CD1c-positive myeloid dendritic cell (primary cell): ENCODE measurements around the gene BANP.
A peak's percentile ranks its signal among the peaks of the same experiment; 100 is the strongest.
"Not testable (repeated sequence)": the region's sequence is repeated elsewhere in the genome, so short reads cannot be mapped to it uniquely, and the experiment has no call there.

Experiments used
- DNase-seq: peaks from one replicate; pipeline ENCODE4 v3.0.0-alpha.2; 2016; ENCODE audit errors: extremely low spot score

The BANP gene

DNA sequence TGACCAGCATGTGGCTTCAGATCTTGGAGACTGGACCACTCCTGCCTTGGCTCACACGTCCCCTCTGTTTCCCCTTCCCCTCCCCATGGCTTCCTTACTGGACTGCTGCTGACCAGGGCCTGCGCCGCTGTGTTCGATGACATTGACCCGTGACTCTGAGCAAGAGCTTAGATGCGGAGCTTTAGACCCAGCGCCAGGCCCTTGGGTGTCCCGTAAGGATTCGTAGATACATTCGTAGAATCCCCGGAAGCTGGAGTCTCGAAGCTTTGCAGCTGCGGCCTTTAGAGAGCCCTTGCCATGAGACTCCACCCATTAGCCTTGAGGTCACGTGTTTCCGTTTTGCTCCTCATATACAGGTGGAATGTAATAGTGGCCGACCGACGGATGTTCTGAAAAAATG is 65.2 kb downstream of the BANP start:
- not testable (repeated sequence) for DNase-seq

DNA sequence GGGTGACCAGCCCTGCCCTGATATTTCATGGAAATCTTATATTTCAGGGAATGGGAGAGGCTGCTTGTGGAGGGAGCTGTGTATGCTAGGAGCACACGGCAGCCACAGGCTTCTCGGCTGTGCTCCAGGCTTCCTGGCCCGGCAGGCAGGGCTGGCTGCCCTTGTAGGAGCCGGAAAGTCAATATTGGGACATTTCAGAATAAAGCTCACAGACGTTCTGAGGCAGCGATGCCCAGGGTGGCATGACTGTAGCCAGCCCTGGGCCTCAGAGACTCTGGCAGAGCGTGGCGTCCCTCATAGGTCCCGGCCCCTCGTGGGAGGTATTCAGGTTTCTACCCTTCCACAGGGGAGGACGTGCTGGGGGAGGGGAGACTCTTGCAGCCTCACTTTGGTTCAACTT is 65.7 kb downstream of the BANP start:
- DNase-seq, result no peak

DNA sequence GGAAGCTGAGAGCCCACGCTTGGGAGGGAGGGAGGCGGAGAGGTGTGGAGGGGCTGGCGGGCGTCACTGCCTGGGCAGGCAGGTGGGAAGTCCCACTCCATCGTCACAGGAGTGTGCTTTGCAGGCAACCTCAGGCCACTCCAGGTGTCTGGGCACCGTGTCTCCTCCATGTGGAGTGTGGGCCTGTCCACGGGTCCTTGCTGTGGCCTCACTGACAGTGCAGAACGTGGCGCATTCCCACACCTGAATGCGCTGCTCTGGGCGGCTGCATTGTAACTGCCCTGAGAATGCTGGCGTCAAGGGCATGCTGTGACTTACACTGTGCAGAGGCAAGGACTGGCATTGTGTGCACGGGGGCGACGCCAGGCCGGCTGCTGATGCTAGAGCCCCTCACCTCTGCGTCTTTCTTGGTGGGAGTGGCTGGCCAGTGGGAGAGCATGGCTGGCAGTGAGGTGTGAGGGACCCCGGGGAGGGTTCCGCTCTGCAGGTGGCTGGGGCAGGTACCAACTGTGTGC is 66.4 kb downstream of the BANP start:
- DNase-seq, result no peak

DNA sequence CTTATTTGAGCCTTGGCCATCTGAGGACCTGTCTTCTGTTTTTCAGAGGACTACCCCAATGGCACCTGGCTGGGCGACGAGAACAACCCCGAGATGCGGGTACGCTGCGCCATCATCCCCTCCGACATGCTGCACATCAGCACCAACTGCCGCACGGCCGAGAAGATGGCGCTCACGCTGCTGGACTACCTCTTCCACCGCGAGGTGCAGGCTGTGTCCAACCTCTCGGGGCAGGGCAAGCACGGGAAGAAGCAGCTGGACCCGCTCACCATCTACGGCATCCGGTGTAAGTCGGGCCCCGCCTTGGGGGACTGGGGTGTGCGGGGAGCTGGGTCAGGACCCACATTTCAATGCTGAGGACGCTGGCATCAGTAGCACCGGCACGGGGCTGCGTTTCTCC is 67.1 kb downstream of the BANP start:
- not testable (repeated sequence) for DNase-seq

DNA sequence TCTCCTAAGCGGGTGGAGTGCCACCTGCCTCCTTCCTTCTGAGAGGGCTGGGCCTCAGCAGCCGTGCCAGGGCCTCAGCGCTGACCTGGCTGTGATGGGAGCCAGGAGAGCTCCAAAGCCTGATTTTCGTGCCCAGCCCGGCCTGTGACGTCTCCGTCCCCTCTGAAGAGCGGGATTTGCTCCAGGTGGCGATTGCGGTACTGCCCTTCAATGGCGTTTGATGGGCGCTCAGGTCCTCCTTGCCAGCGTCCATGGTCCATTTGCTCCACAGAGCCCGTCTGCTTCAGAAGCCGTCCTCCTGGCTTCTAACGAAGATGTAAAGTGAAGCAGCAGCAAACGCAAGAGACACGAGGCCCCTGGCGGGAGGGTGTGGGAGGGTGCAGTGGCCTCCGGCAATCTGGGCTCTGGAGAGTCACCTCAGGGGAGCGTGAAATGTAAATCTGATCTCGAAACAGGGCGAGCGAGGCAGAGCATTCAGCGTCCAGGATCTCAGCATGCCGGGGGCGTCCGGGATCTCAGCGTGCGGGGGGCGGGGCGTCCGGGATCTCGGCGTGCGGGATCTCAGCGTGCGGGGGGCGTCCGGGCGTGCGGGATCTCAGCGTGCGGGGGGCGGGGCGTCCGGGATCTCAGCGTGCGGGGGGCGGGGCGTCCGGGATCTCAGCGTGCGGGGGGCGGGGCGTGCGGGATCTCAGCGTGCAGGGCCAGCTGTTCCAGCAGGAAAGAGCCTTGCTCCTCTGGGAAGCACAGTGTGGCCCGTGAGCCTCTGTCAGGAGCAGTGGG is 68.0 kb downstream of the BANP start:
- DNase-seq, result not testable (repeated sequence)

DNA sequence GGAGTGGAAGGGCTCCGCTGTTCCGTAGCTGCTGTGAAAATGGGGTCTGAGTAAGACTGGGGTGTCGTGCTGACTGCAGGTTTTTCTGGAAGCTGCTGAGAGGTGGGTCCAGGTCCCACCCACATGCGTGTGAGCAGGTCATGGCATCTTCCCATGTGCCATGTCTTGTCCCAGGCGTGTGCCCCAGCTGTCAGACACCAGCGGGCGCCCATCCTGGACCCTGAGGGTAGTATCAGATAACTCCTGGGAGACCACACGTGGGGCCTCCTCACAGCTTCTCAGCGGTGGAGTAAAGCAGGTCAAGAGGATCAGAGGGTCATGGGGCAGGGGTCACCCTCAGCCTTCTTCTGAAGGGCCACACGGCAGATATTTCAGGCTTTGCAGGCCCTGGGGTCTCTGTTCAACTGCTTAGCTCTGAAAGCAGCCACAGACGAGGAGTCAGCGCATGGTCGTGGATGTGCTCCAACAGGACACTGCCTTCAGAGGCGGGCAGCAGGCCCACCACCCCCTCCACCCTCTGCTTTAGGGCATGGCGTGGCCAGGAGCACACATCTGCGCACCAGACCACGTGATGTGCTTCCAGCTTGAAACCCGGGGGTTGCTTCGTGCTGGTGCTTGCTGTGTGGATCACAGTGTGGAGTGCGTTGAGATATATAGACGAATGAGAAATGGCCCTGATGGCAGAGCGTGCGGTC is 68.7 kb downstream of the BANP start:
- DNase-seq, result no peak

DNA sequence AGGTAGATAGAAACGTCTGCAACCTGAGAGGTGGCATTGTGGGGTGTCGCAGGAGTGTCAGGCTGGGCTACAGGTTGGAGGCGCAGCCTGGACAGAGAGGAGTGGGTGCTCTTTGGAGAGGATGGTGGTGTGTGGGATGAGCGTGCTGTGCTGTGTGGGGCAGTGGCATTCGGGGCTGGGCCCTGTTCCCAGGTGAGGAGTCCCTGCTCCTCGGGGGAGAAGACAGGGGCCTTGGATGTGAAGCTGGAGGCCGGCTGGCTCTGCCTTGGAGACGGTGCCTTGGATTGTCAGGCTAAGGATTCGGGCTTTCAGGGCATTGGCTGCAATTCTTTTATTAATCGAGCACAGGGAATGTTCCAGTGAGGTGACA is 69.3 kb downstream of the BANP start:
- DNase-seq, result no peak

DNA sequence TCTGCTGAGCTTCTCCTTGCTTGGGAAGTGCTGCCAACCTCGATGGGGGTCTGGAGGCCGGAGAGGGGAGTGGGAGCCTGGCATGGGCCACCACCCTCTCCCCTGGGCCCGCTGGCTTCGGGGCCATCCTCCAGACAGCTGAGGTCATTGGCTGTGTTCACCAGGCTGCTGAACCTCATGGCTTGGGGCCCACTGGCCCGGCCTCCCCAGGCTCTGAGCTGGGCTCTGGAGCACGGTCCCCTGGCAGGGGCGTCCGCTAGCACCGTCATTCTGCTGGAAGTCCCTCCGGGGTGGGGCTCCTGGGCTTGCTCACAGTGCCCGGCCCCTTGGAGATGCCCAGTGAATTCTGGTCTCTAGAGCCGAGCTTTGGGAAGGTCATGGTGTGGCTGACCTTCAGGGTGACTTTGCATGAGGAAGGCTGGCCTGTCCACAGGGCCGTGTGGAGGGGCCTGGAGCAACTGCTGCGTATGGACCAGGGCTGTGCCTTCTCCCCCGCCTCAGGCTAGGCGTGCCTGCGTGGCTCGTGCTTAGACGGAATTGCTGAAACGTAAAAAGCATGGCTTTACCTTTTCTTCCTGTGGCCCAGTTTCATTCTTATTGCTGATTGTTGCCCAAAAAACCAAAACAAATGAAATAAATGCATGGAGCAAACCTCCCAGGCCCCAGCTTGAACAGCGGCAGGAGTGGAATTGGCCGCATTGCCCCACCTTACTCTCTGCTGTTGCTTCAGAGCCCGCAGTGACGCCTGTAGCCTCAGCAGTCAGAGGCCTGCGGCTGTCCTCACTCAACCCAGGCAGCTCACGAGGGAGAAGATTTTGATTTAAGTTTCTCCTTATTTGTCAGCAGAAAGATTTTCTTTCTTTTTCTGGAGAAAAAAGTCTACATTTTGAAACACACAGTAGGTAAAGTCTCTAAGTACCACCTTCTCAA is 70.1 kb downstream of the BANP start:
- DNase-seq, result not testable (repeated sequence)

DNA sequence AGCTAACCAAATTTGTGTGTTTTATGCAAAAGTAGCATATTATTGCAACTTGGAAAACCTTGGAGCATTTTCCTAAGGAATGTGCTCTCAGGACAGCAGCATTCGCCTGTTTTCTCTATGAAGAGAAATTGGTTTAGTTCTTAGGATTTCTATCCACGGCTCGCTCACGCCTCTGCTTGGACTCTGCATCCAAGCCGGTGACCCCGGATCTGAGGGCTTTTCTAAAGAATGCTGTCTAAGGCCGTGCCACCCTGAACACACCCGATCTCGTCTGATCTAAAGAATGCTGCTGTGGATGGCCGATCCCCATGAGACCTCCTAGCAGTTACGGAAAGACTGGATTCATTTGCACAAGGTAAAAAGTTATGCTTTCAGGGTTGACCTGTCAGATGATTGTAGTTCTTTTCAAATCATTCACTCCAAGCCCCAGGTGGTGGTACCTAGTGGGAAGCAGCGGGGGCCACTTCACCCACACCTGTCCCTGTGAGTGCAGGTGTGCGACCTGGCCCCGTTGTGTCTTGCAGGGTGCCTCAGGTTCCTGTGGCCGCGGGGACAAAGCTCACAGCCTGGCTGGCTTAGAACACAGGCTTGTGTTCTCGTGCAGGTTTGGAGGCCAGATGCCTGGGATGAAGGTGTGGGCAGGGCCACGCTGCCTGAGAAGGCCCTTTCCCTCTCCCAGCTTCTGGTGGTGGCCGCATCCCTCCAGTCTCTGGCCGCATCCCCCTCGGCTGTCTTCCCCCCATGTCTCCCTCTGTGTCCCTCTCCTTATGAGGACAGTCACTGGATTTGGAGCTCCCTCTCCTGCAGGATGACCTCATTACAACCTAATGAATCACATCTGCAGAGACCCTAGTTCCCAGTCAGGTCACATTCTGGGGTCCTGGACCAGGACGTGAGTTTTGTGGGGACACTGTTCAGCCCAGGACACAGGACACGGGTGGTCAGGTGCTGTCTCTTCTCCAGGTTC is 71.1 kb downstream of the BANP start:
- no peak for DNase-seq

DNA sequence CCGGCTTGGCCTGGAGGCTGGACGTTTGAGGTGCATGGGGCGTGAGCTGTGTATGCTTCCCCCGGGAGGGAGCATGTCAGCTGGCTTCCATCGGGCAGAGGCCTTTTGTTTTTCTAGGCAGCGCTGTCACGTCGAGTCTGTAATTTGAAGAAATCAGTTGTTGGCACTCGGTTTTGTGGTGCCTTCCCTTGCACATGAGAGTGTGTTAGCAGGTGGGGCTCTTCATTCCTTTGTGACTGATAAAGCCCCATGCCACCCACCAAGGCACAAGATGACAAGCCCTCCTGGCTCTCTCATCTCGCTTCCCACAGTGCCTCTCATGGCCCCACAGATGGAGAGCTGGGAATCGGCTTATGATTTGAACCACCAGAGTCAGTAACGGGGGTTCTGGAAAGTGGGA is 72.1 kb downstream of the BANP start:
- DNase-seq, result no peak

DNA sequence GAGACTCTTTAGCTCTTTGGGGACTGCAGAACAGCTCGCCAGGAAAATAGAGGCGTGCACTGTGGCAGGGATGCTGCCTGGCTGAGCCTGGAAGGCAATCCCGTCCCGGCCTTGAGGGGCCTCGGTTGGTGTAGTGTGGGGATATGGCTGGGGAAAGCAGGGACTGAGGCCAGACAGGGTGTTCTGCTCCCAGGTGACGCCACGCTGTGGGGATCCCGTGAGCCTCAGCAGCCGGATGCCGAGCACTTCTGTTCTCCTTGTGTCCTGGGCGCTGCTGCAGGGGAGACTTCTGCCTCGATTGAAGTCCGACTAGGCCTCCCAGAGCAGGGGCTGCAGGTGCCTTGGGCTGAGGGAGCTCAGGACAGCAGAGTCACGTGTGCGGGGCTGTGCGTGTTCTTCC is 72.6 kb downstream of the BANP start:
- DNase-seq, result no peak

DNA sequence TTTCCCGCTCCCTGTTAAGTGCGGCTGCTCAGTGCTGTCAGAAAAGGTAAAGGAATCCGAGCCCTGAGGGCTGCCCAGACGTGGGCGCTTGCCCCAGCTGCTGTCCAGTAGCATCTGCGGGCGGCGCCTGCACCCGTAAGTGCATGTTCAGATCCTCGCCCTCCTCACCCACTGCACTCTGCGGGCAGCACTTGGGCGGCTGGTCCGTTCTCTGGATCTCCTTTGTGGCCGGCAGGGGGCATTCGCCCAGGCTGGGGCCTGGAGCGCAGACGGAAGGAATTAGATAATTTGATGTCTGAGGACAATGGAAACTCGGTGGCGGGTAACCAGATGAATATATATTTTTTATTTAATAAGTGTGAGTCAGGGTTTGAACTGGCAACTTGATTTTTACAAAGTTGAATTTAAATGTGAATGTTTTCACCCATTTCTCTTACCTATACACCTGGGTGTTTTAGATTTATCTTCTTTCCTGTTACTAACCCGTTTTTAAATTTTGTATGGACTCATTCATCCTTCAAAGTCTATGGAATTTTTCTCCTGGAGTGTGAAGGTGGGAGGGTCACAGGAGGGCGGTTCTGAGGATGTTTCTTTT is 73.4 kb downstream of the BANP start:
- not testable (repeated sequence) for DNase-seq

DNA sequence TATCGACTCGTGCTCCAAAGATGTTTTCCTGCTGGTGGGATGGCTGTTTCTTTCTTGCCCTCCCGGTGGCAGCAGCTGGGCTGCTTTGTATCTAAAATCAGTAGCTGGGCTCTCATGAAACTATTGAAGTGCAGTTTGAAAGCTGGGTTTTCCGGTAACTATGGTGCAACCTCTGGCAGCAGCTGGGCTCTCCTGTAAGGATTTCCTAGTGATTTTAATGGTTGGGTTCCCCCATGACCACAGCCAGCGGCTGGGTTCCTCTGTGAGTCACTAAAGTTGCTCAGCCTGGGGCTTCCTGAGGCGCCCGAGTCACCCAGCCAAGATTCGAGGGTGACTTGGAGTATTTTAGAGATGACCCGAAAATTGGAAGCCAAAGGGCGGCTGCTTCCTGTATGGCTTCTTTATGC is 73.9 kb downstream of the BANP start:
- DNase-seq, result peak; percentile 65

DNA sequence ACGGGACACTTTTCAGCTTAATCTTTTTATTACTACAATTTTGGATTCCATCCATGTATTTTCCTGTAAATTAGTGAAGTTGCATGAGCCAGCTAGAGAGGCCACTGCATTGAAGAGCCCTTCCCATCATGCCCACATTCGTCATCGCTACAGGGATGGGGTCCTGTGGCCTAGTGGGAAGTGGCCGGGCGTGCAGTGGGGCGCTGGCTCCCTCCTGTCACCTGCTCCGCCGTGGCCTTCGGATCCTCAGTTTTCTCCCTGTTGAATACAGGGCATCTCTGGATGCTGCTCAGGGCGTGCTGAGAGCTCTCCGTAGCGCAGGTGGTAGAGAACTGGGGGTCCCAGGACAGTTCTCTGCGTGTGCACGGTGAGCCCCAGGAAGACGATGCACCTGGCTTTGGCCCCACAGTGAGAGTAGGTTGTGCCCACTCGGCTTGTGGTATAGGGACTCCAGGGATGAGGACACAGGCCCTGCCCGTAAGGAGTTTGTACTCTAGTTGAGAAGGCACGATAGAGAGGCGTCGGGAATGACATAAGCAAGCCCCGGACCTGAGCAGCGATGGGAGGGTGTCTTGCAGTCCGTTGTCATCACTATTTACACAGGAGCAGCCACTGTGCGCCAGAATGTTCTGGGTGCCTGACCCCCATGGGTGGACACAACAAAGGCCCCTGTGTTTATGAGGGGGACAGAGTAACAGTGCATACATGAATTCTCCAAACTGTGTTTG is 74.8 kb downstream of the BANP start:
- DNase-seq, result not testable (repeated sequence)

DNA sequence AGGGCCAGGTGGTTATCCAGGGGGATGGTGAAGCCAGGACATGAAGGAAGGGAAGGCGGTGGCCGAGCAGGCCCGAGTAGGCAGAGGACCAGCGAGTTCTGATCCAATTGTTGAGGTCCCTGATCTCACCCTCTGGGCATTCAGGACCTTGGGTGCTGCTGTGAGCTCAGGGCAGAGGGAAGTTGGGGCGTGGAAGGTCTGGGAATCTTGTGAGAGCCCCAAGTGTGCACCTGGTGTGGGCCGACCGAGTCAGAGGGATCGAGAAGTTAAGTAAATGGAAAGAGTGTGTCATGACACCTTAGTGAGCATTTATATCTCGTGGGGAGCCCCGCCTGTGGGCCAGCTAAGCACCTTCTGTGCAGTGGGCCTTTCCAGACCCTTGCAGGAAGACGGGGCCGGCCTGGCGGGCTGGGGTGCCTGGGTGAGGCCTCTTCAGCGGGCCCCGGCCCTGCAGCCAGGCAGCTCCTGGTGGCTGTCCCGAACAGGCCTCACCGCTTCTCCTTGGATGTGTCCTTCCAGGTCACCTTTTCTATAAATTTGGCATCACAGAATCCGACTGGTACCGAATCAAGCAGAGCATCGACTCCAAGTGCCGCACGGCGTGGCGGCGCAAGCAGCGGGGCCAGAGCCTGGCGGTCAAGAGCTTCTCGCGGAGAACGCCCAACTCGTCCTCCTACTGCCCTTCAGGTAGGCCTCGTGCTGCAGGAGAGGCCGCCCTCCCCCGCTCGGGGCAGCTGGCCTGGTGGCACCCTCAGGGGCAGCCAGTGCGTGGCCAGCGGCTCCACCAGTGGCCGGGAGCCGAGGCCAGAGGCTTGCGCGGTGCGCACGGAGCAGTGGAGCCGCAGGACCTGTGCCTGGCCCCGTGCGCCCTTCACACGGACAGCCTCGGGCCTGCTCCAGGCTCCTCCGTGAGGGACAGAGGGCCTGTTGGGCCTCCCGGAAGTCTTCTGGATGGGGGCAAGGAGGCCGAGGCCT is 76.0 kb downstream of the BANP start:
- no peak for DNase-seq

DNA sequence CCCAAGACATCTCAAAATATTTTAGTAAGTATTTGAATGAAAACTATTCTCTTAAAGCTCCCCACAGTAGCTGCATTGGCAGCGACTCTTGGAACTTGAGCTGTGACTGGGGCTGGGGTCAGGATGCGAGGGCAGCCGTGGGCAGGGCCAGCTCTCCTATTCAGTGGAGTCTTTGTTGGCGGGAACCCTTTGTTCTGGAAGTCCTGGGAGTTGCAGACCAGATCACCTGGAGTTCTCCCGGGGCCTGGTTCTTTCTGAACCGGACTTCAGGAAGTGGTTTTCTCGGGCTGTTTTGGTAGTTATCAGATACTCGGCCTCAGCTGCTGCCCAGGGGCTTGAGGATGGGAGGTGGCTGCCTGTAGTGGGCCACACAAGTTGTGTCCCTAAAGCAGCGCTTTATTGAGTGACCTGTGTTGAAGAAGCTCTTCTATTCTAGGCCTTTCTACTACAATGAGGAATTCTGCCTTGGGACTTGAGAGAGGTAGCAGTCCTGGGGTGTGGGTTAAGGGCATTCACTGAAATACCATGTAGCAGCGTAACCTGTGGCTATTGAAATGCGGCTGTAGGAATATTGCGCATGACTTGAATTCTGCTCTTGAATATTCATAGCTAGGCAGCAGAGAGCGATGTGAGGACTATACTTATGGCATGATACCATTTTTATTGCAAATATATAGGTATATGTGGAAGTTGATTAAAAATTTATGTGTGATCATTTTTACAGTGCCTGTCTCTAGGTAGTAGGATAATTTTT is 77.1 kb downstream of the BANP start:
- not testable (repeated sequence) for DNase-seq

DNA sequence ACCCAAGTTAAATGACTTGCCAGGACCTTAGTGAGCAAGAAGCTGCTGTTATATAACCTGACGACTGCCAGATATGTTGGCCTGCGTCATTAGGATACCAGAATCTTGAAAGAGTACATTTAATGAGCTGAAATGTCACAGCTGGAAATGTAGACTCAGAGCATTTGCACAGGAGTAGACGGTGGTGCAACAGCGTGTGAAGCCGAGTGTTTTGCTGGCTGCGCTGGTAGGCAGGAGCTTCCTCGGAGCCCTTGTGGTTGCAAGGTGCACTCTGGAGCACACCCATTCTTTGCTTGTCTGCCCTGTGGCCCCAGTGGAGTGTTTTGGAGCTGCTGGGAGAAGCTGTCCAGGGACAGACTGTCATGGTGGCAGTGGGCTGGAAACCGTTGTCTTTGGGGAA is 79.3 kb downstream of the BANP start:
- no peak for DNase-seq

DNA sequence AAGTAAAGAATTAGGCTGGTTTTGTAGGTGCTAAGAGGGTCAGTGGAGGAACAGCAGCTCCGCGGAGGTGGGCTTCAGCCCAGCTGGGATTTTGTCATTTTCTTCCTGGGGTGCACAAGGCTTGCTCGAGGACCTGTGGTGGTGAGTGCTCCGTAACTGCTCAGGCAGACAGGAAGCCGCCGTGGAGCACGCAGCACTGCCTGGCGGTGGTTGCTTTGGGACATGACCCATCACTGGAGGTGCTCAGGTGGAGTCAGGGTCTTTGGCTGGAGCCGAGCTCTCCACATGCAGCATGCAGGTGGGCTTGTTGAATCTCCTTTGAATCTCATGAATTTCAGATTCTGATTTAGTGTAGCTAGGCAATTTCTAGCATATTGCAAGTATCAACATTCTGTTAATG is 79.7 kb downstream of the BANP start:
- not testable (repeated sequence) for DNase-seq
